HCT116 (cell line): Measurements from ENCODE around the gene GDPD5. TPM values are rescaled to one million over a fixed set of nuclear protein-coding genes. Genes with fewer than 3 reads are reported as not detected.

ENCODE experiments used
- ATAC-seq: fragments of 200-7000 bp; cut with Tn5 transposase; 2 replicates; pipeline ENCODE4 v1.9.1; 2020; ENCODE audit warnings: mild to moderate bottlenecking, moderate library complexity
- BruUV-seq: library from RNA; stranded (reverse); fragments of 400-500 nt; replicated peaks from 2 replicates; lab custom pipeline; 2021; lab: Mats Ljungman, UMichigan
- CTCF ChIA-PET: fragments of 300-600 bp; sonication (Branson Sonifier 250); formaldehyde crosslinking; loops from one replicate; lab custom pipeline; 2021; ENCODE audit warnings: antibody characterized with exemption; lab: Charles Lee
- POLR2A ChIA-PET: fragments of 300-600, 350-600 bp; sonication (Branson Sonifier 250); formaldehyde crosslinking; loops from one replicate; lab custom pipeline; 2021; ENCODE audit warnings: antibody characterized with exemption; lab: Charles Lee
- RAD21 ChIA-PET, 2 experiments: fragments of 300-600 bp; sonication (Branson Sonifier 250); formaldehyde crosslinking; loops; one replicate each; lab custom pipeline; 2023; ENCODE audit warnings: low total read pairs in 2 of 2; ENCODE audit not compliant: uncharacterized antibody in 2 of 2, unreplicated experiment in 2 of 2, low non-redundant PET in 1 of 2; lab: Charles Lee
- DNase-seq: peaks from one replicate; pipeline ENCODE4 v3.0.0-alpha.2; 2010; ENCODE audit warnings: low read depth, low spot score
- H2AFZ ChIP-seq: fragments of 200-600 bp; shearing (Covaris generic), sonication (generic); 2 replicates; pipeline ENCODE4 v1.6.1; 2017; ENCODE audit warnings: low read depth, mixed run types, mixed read lengths, antibody characterized with exemption, low read length; ENCODE audit not compliant: poor library complexity, severe bottlenecking
- H3K27ac ChIP-seq: 2 replicates; pipeline ENCODE4 v1.5.1; 2012; ENCODE audit warnings: low read depth, low read length
- H3K27me3 ChIP-seq: fragments of 200-600 bp; sonication (generic); 2 replicates; pipeline ENCODE4 v1.6.1; 2016; ENCODE audit warnings: mixed run types, low read length, mixed read lengths; ENCODE audit not compliant: insufficient read depth
- H3K36me3 ChIP-seq, 2 experiments: fragments of 200-500 bp in 1 of 2; fragments of 200-600 bp in 1 of 2; sonication (Bioruptor generic) in 1 of 2; sonication (generic) in 1 of 2; 2 replicates each; pipeline versions ENCODE4 v1.5.1 to v1.6.1; 2014 to 2016; ENCODE audit warnings: low read length in 2 of 2, inconsistent platforms in 1 of 2, mixed read lengths in 1 of 2, mixed run types in 1 of 2; ENCODE audit not compliant: insufficient read depth in 2 of 2, control insufficient read depth in 1 of 2
- H3K4me1 ChIP-seq, 2 experiments: fragments of 200-600 bp in 1 of 2; sonication (generic) in 1 of 2; 2 replicates each; pipeline versions ENCODE4 v1.5.1 to v1.6.1; 2012 to 2017; ENCODE audit warnings: low read length in 2 of 2, inconsistent platforms in 1 of 2, mild to moderate bottlenecking in 1 of 2, mixed read lengths in 1 of 2, mixed run types in 1 of 2, moderate library complexity in 1 of 2; ENCODE audit not compliant: insufficient read depth in 2 of 2, control insufficient read depth in 1 of 2
- H3K4me2 ChIP-seq: fragments of 200-600 bp; sonication (generic); 2 replicates; pipeline ENCODE4 v1.6.1; 2017; ENCODE audit warnings: mixed run types, low read length, mixed read lengths
- H3K4me3 ChIP-seq, 2 experiments: fragments of 200-600 bp in 1 of 2; sonication (generic) in 1 of 2; replicated peaks in 1 of 2; 2 replicates each; pipeline ENCODE4 v1.5.1; 2011 to 2016; ENCODE audit warnings: low read length in 2 of 2, control low read depth in 1 of 2, low read depth in 1 of 2, mild to moderate bottlenecking in 1 of 2, mixed read lengths in 1 of 2, mixed run types in 1 of 2
- H3K79me2 ChIP-seq: fragments of 200-600 bp; sonication (generic); 2 replicates; pipeline ENCODE4 v1.6.1; 2017; ENCODE audit warnings: mild to moderate bottlenecking, mixed run types, low read length, moderate library complexity, mixed read lengths; ENCODE audit not compliant: insufficient read depth
- H3K9ac ChIP-seq: fragments of 200-600 bp; sonication (generic); 2 replicates; pipeline ENCODE4 v1.6.1; 2016; ENCODE audit warnings: low read length, mixed read lengths
- H3K9me2 ChIP-seq: fragments of 200-600 bp; sonication (generic), shearing (Covaris generic); 2 replicates; pipeline ENCODE4 v1.6.1; 2017; ENCODE audit warnings: mixed run types, mild to moderate bottlenecking, moderate library complexity; ENCODE audit not compliant: insufficient read depth
- H3K9me3 ChIP-seq, 2 experiments: fragments of 200-500 bp in 1 of 2; fragments of 200-600 bp in 1 of 2; sonication (Bioruptor generic) in 1 of 2; sonication (generic) in 1 of 2; 2 replicates each; pipeline ENCODE4 v1.6.1; 2014 to 2017; ENCODE audit warnings: low read length in 2 of 2, mixed read lengths in 2 of 2, inconsistent platforms in 1 of 2, low read depth in 1 of 2, mild to moderate bottlenecking in 1 of 2, mixed run types in 1 of 2, moderate library complexity in 1 of 2; ENCODE audit not compliant: control insufficient read depth in 1 of 2, insufficient read depth in 1 of 2
- H4K20me1 ChIP-seq: fragments of 200-600 bp; sonication (generic), shearing (Covaris generic); 2 replicates; pipeline ENCODE4 v1.6.1; 2017; ENCODE audit warnings: mixed run types, mild to moderate bottlenecking, moderate library complexity; ENCODE audit not compliant: insufficient read depth
- ATF3 ChIP-seq: IDR thresholded peaks from 2 replicates; pipeline ENCODE4 v1.6.1; 2012
- CBX3 ChIP-seq: IDR thresholded peaks from 2 replicates; pipeline ENCODE4 v1.6.1; 2012; ENCODE audit warnings: low read depth
- CTCF ChIP-seq, 3 experiments: fragments of 200-600 bp in 1 of 3; sonication (generic) in 1 of 3; IDR thresholded peaks in 2 of 3; conservative IDR thresholded peaks in 1 of 3; 2 replicates each; pipeline ENCODE4 v1.5.1; 2012 to 2017; ENCODE audit warnings: low read depth in 2 of 3, low read length in 2 of 3, antibody characterized with exemption in 1 of 3, borderline replicate concordance in 1 of 3, control low read depth in 1 of 3, mild to moderate bottlenecking in 1 of 3, mixed read lengths in 1 of 3, mixed run types in 1 of 3, moderate library complexity in 1 of 3; ENCODE audit not compliant: insufficient read depth in 1 of 3
- ELF1 ChIP-seq: IDR thresholded peaks from 2 replicates; pipeline ENCODE4 v1.6.1; 2012; ENCODE audit warnings: low read depth, borderline replicate concordance
- EZH2 ChIP-seq: fragments of 200-600 bp; sonication (generic); IDR thresholded peaks from 2 replicates; pipeline ENCODE4 v1.6.1; 2017; ENCODE audit warnings: antibody characterized with exemption, mixed run types
- FOSL1 ChIP-seq: IDR thresholded peaks from 2 replicates; pipeline ENCODE4 v1.6.1; 2012; ENCODE audit warnings: low read depth
- JUND ChIP-seq: IDR thresholded peaks from 2 replicates; pipeline ENCODE4 v1.6.1; 2012
- POLR2AphosphoS5 ChIP-seq: IDR thresholded peaks from 2 replicates; pipeline ENCODE4 v1.6.1; 2011; ENCODE audit warnings: mild to moderate bottlenecking, low read depth, low read length, moderate library complexity
- RAD21 ChIP-seq: IDR thresholded peaks from 2 replicates; pipeline ENCODE4 v1.6.1; 2012; ENCODE audit warnings: low read depth, mild to moderate bottlenecking
- REST ChIP-seq: IDR thresholded peaks from 2 replicates; pipeline ENCODE4 v1.6.1; 2012; ENCODE audit warnings: low read depth
- SIN3A ChIP-seq: IDR thresholded peaks from 2 replicates; pipeline ENCODE4 v1.6.1; 2012; ENCODE audit warnings: low read depth
- SP1 ChIP-seq: IDR thresholded peaks from 2 replicates; pipeline ENCODE4 v1.6.1; 2012; ENCODE audit warnings: low read depth
- YY1 ChIP-seq: IDR thresholded peaks from 2 replicates; pipeline ENCODE4 v1.6.1; 2011; ENCODE audit warnings: low read length, low read depth, moderate library complexity, mild to moderate bottlenecking; ENCODE audit not compliant: insufficient replicate concordance; ENCODE audit errors: extremely low read depth
- ZBTB33 ChIP-seq: IDR thresholded peaks from 2 replicates; pipeline ENCODE4 v1.6.1; 2011; ENCODE audit warnings: mild to moderate bottlenecking, low read length, moderate library complexity; ENCODE audit not compliant: insufficient replicate concordance; ENCODE audit errors: extremely low read depth
- ZFX ChIP-seq: fragments of 450-650 bp; IDR thresholded peaks from 2 replicates; pipeline ENCODE4 v1.6.1; 2017
- ZNF274 ChIP-seq: fragments of 200-500 bp; sonication (Bioruptor generic); IDR thresholded peaks from 2 replicates; pipeline ENCODE4 v1.6.1; 2014; ENCODE audit warnings: mild to moderate bottlenecking, low read depth, low read length, inconsistent platforms
- intact Hi-C: fragments of 100-400 bp; cut with micrococcal nuclease; formaldehyde crosslinking; loops from 2 replicates; pipeline ENCODE4 v1.10.0; 2022
- total RNA-seq: library from RNA; stranded (reverse); gene quantifications from one replicate; pipeline ENCODE4 v1.2.1, GENCODE V29; 2021; ENCODE audit not compliant: unreplicated experiment

Gene GDPD5
- total RNA-seq, 1 experiment from 2014 or later: 27.5 TPM

- H3K79me2 ChIP-seq: no peaks in the 10 kb centered on the region
- H2AFZ ChIP-seq: no peak overlapping the region
- ChIA-PET CTCF (no interaction called here), RAD21 (no interaction called here), POLR2A (no interaction called here)
- H3K4me2 ChIP-seq: no peak overlapping the region; the same call in 1 of the 2 replicates
- H3K4me1 ChIP-seq: peaks cover 0 to 20% of the 10 kb centered on the region in 2 experiments; a peak in 2 of 4 replicates
- H4K20me1 ChIP-seq: no peaks in the 10 kb centered on the region
- no peaks in the 10 kb centered on the region for H3K27me3 ChIP-seq
- BruUV-seq: no TSS peak
- no peaks in the 10 kb centered on the region for H3K9me3 ChIP-seq
- H3K4me3 ChIP-seq: no peak overlapping the region
- H3K36me3 ChIP-seq: no peaks in the 10 kb centered on the region
- H3K9me2 ChIP-seq: no peaks in the 10 kb centered on the region
- H3K27ac ChIP-seq: no peak overlapping the region
- TF ChIP-seq ZFX (no peak), ZBTB33 (no peak), FOSL1 (no peak), ATF3 (no peak), YY1 (no peak), REST (no peak), JUND (no peak), SIN3A (no peak), SP1 (no peak), POLR2AphosphoS5 (no peak), RAD21 (no peak), EZH2 (no peak), ELF1 (no peak), ZNF274 (no peak), CTCF (IDR thresholded peaks at IDR 0.05 in 2 of 3, conservative IDR thresholded peaks at IDR 0.05 in 1 of 3; ENCODE audit: borderline replicate concordance in 1 of 3, insufficient read depth in 1 of 3, low read depth in 2 of 3, low read length in 2 of 3) (no peak), CBX3 (no peak)
- intact Hi-C loops: no loop called here
- H3K9ac ChIP-seq: no peak overlapping the region
- DNase-seq (no peak), ATAC-seq (peak; percentile 41; the same call in 1 of the 2 replicates)
Observed at GRCh38 chr11:75475767-75476650, 49.7 kb downstream of the GDPD5 start.
